H1 (cell line): Measurements from ENCODE around the gene TBC1D2. TPM values are rescaled to one million over a fixed set of nuclear protein-coding genes. Genes with fewer than 3 reads are reported as not detected.

Experiments used
- CTCF ChIA-PET: fragments of 300-600 bp; sonication (Branson Sonifier 250); formaldehyde crosslinking; loops from one replicate; lab custom pipeline; 2021; ENCODE audit not compliant: partially characterized antibody; lab: Charles Lee
- POLR2A ChIA-PET: fragments of 300-600 bp; sonication (Branson Sonifier 250); formaldehyde crosslinking; loops from one replicate; lab custom pipeline; 2021; ENCODE audit warnings: inconsistent platforms; ENCODE audit not compliant: partially characterized antibody; lab: Charles Lee
- DNase-seq, 2 experiments: peaks; one replicate each; pipeline versions ENCODE4 v3.0.0 to v3.0.0-alpha.2; 2010 to 2022; ENCODE audit warnings: low spot score in 2 of 2, low read depth in 1 of 2, mixed read lengths in 1 of 2
- FAIRE-seq: peaks from 2 replicates; lab custom pipeline; 2011; peaks lifted over from hg19 to GRCh38; lab: Jason Lieb, UNC
- H2AFZ ChIP-seq: 2 replicates; pipeline ENCODE4 v1.8.1; 2012; ENCODE audit warnings: low read length, inconsistent platforms
- H2AK5ac ChIP-seq: 2 replicates; pipeline ENCODE4 v1.6.1; 2013; ENCODE audit warnings: low read depth, low read length
- H2BK120ac ChIP-seq: replicated peaks from 2 replicates; pipeline ENCODE3; 2013; ENCODE audit warnings: low read depth, low read length, inconsistent platforms
- H2BK12ac ChIP-seq: 2 replicates; pipeline ENCODE4 v1.6.1; 2013; ENCODE audit warnings: low read depth, low read length
- H2BK15ac ChIP-seq: 2 replicates; pipeline ENCODE4 v1.6.1; 2013; ENCODE audit warnings: low read length
- H2BK20ac ChIP-seq: 2 replicates; pipeline ENCODE4 v1.6.1; 2013; ENCODE audit warnings: low read length
- H2BK5ac ChIP-seq: 2 replicates; pipeline ENCODE4 v1.6.1; 2013; ENCODE audit warnings: low read depth, low read length
- H3K14ac ChIP-seq: 2 replicates; pipeline ENCODE4 v1.6.1; 2013; ENCODE audit warnings: inconsistent platforms; ENCODE audit not compliant: insufficient read length
- H3K18ac ChIP-seq: 2 replicates; pipeline ENCODE4 v1.6.1; 2013; ENCODE audit warnings: low read length; ENCODE audit errors: extremely low read depth
- H3K23ac ChIP-seq: 2 replicates; pipeline ENCODE4 v1.6.1; 2013; ENCODE audit warnings: inconsistent platforms; ENCODE audit not compliant: insufficient read length
- H3K23me2 ChIP-seq: 2 replicates; pipeline ENCODE4 v1.6.1; 2013; ENCODE audit warnings: low read depth, low read length
- H3K27ac ChIP-seq: 2 replicates; pipeline ENCODE4 v1.6.1; 2011; ENCODE audit warnings: low read depth, low read length, inconsistent platforms
- H3K27me3 ChIP-seq, 4 experiments: replicated peaks in 1 of 4; 1 replicate in 1 of 4; 2 replicates in 3 of 4; pipeline versions ENCODE4 v1.6.1 to v1.8.1; 2011 to 2013; ENCODE audit warnings: low read length in 3 of 4, mild to moderate bottlenecking in 3 of 4, inconsistent platforms in 2 of 4, mixed read lengths in 2 of 4, moderate library complexity in 1 of 4; ENCODE audit not compliant: control insufficient read depth in 3 of 4, insufficient read depth in 3 of 4; ENCODE audit errors: extremely low read depth in 1 of 4
- H3K36me3 ChIP-seq, 4 experiments: 2 replicates each; pipeline versions ENCODE4 v1.6.1 to v1.8.1; 2011 to 2013; ENCODE audit warnings: mild to moderate bottlenecking in 4 of 4, low read length in 3 of 4, moderate library complexity in 2 of 4, control low read depth in 1 of 4, inconsistent platforms in 1 of 4; ENCODE audit not compliant: insufficient read depth in 4 of 4, control insufficient read depth in 2 of 4
- H3K4ac ChIP-seq: replicated peaks from 2 replicates; pipeline ENCODE3; 2013; ENCODE audit warnings: low read length, low read depth, mixed read lengths, inconsistent platforms; ENCODE audit not compliant: insufficient read length
- H3K4me1 ChIP-seq, 4 experiments: replicated peaks in 1 of 4; 1 replicate in 1 of 4; 2 replicates in 3 of 4; pipeline versions ENCODE4 v1.6.1 to v1.8.1; 2011 to 2013; ENCODE audit warnings: low read length in 3 of 4, inconsistent platforms in 2 of 4, mixed read lengths in 1 of 4; ENCODE audit not compliant: insufficient read depth in 4 of 4, control insufficient read depth in 3 of 4
- H3K4me2 ChIP-seq, 2 experiments: 2 replicates each; pipeline versions ENCODE4 v1.6.1 to v1.8.1; 2011 to 2013; ENCODE audit warnings: low read depth in 2 of 2, low read length in 2 of 2, control low read depth in 1 of 2, inconsistent platforms in 1 of 2, mild to moderate bottlenecking in 1 of 2; ENCODE audit not compliant: insufficient read depth in 1 of 2
- H3K4me3 ChIP-seq, 4 experiments: fragments of 200-600, 300-600 bp in 1 of 4; sonication (generic), shearing (Covaris generic), sonication (Bioruptor Twin) in 1 of 4; 2 replicates each; pipeline versions ENCODE4 v1.5.1 to v1.8.1; 2011 to 2016; ENCODE audit warnings: low read length in 4 of 4, low read depth in 3 of 4, control low read depth in 2 of 4, inconsistent platforms in 2 of 4, mild to moderate bottlenecking in 2 of 4, mixed read lengths in 1 of 4, moderate library complexity in 1 of 4; ENCODE audit not compliant: insufficient read depth in 2 of 4; ENCODE audit errors: extremely low read depth in 1 of 4
- H3K56ac ChIP-seq: replicated peaks from 2 replicates; pipeline ENCODE3; 2013; ENCODE audit warnings: low read depth, mild to moderate bottlenecking, mixed read lengths, low read length, inconsistent platforms; ENCODE audit not compliant: insufficient read length
- H3K79me1 ChIP-seq: 2 replicates; pipeline ENCODE4 v1.6.1; 2013; ENCODE audit warnings: low read depth, low read length, control low read depth
- H3K79me2 ChIP-seq, 2 experiments: 2 replicates each; pipeline versions ENCODE4 v1.6.1 to v1.8.1; 2012 to 2013; ENCODE audit warnings: low read length in 2 of 2, mild to moderate bottlenecking in 2 of 2, inconsistent platforms in 1 of 2; ENCODE audit not compliant: insufficient read depth in 2 of 2, control insufficient read depth in 1 of 2
- H3K9ac ChIP-seq, 4 experiments: replicated peaks in 1 of 4; 1 replicate in 1 of 4; 2 replicates in 3 of 4; pipeline versions ENCODE4 v1.6.1 to v1.8.1; 2011 to 2013; ENCODE audit warnings: low read depth in 3 of 4, low read length in 3 of 4, control low read depth in 2 of 4, mild to moderate bottlenecking in 2 of 4, moderate library complexity in 2 of 4, inconsistent platforms in 1 of 4; ENCODE audit errors: extremely low read depth in 1 of 4
- H3K9me3 ChIP-seq, 2 experiments: 2 replicates each; pipeline versions ENCODE4 v1.6.1 to v1.8.1; 2012 to 2013; ENCODE audit warnings: mild to moderate bottlenecking in 2 of 2, moderate library complexity in 2 of 2, control low read depth in 1 of 2, inconsistent platforms in 1 of 2, low read depth in 1 of 2, low read length in 1 of 2, mixed read lengths in 1 of 2; ENCODE audit not compliant: insufficient read depth in 2 of 2
- H4K20me1 ChIP-seq, 2 experiments: replicated peaks in 1 of 2; 2 replicates each; pipeline versions ENCODE3 to v1.8.1; 2011 to 2013; ENCODE audit warnings: inconsistent platforms in 2 of 2, low read length in 2 of 2, mild to moderate bottlenecking in 1 of 2; ENCODE audit not compliant: insufficient read depth in 2 of 2, control insufficient read depth in 1 of 2
- H4K5ac ChIP-seq: 2 replicates; pipeline ENCODE4 v1.6.1; 2013; ENCODE audit warnings: low read length, low read depth, mixed read lengths, inconsistent platforms; ENCODE audit not compliant: insufficient read length
- H4K8ac ChIP-seq: 2 replicates; pipeline ENCODE4 v1.8.0; 2013; ENCODE audit warnings: mild to moderate bottlenecking, moderate library complexity, low read length, inconsistent platforms; ENCODE audit not compliant: insufficient read depth; ENCODE audit errors: extremely low read depth
- H4K91ac ChIP-seq: replicated peaks from 2 replicates; pipeline ENCODE3; 2013; ENCODE audit warnings: low read length, mixed read lengths, inconsistent platforms; ENCODE audit not compliant: insufficient read length
- ASH2L ChIP-seq: fragments of 200-600, 300-600 bp; sonication (generic); IDR thresholded peaks from one replicate; pipeline ENCODE4 v1.7.1; 2017; ENCODE audit warnings: low read length
- JUND ChIP-seq: IDR thresholded peaks from 2 replicates; pipeline ENCODE4 v1.6.1; 2011; ENCODE audit warnings: mild to moderate bottlenecking, improper control_type of control experiment, low read length
- WGBS, 2 experiments: shearing (Covaris generic) in 1 of 2; methylation state at CpG; one replicate each; pipeline versions ENCODE4 v1.1.6 to v1.1.7; 2013 to 2015; ENCODE audit warnings: low lambda C conversion rate in 2 of 2, mixed read lengths in 2 of 2, inconsistent platforms in 1 of 2, low coverage in 1 of 2, missing lambda C conversion rate in 1 of 2; ENCODE audit not compliant: insufficient replicate concordance in 2 of 2, insufficient coverage in 1 of 2, insufficient read length in 1 of 2; ENCODE audit errors: extremely low coverage in 1 of 2, missing lambda C conversion rate in 1 of 2; 5-methylcytosine and 5-hydroxymethylcytosine counted together
- polyA plus RNA-seq, 7 experiments: library from polyadenylated mRNA; depleted of rRNA in 3 of 7; stranded (reverse) in 5 of 7; unstranded in 2 of 7; fragments of >200 nt in 5 of 7; fragments of 200-250 nt in 2 of 7; gene quantifications; 1 replicate in 5 of 7; 2 replicates in 1 of 7; 4 replicates in 1 of 7; pipeline versions ENCODE4 v1.2.1 to v1.2.3, GENCODE V29; 2011 to 2013; ENCODE audit warnings: missing spikeins in 2 of 7, mixed read lengths in 2 of 7
- total RNA-seq: library from RNA; stranded (reverse); fragmentation: NEBNext Ultra II Directional; extraction: Animal tissue kit (Norgen Biotek cat#: 25700); gene quantifications from 2 replicates; pipeline ENCODE4 v1.2.1, GENCODE V29; 2021

The TBC1D2 gene
- total and polyA plus RNA-seq, 2 of the 8 experiments (the other 6 are each of a cell fraction or from before 2014, with no cell fraction given), result 7.4 TPM

GRCh38 chr9:98157372-98157771, 98.1 kb downstream of the TBC1D2 start:
- peaks cover 0 to 4% (median 0%) of the 10 kb centered on the region in 4 experiments; a peak in 2 of 8 replicates for H3K36me3 ChIP-seq
- no peak for DNase-seq
- TF ChIP-seq JUND, result no peak
- no peak for TF ChIP-seq ASH2L
- no peaks in the 10 kb centered on the region for H3K23me2 ChIP-seq
- no peak overlapping the region for H3K56ac ChIP-seq
- no peak overlapping the region for H3K4ac ChIP-seq
- H4K20me1 ChIP-seq, result peaks cover 3 to 9% of the 10 kb centered on the region in 2 experiments
- no peak overlapping the region for H2BK12ac ChIP-seq
- H3K79me2 ChIP-seq, result no peaks in the 10 kb centered on the region
- no peak overlapping the region for H2BK20ac ChIP-seq
- H3K79me1 ChIP-seq, result peaks cover 6% of the 10 kb centered on the region
- POLR2A ChIA-PET, result interaction anchor here (1.0 to 1.4 kb wide), 2 partner anchors 8 to 14 kb away, joined by 3 read pairs; no protein-coding TSS in a partner anchor
- CTCF ChIA-PET, result interaction anchor here (0.8 to 1.1 kb wide), 4 partner anchors 8 to 36 kb away, joined by 4 to 5 read pairs (median 4); no protein-coding TSS in a partner anchor
- no peak overlapping the region for H2BK120ac ChIP-seq
- H3K14ac ChIP-seq, result no peak overlapping the region
- H3K9me3 ChIP-seq, result no peaks in the 10 kb centered on the region
- no peak overlapping the region for H2AK5ac ChIP-seq
- H3K4me1 ChIP-seq, result no peaks in the 10 kb centered on the region; a peak in 1 of 7 replicates
- H3K9ac ChIP-seq, result no peak overlapping the region
- no peak overlapping the region for H3K4me2 ChIP-seq
- H2BK15ac ChIP-seq, result no peak overlapping the region
- H3K27ac ChIP-seq, result no peak overlapping the region
- H2AFZ ChIP-seq, result no peak overlapping the region
- H3K27me3 ChIP-seq, result peaks cover 0 to 2% (median 0%) of the 10 kb centered on the region in 4 experiments; a peak in 1 of 7 replicates
- H3K18ac ChIP-seq, result no peak overlapping the region
- no peak overlapping the region for H4K8ac ChIP-seq
- FAIRE-seq, result no peak
- no peak overlapping the region for H4K91ac ChIP-seq
- H2BK5ac ChIP-seq, result no peak overlapping the region
- 93% methylated on average over 10 of the region's 10 CpGs; no CpG with 5 or more reads in 1 of the 2 experiments for whole genome bisulfite sequencing, 2 experiments
- no peak overlapping the region for H3K4me3 ChIP-seq
- H4K5ac ChIP-seq, result no peak overlapping the region
- no peak overlapping the region for H3K23ac ChIP-seq
